Prostate gland (tissue), 2 donors: ENCODE results near the gene XRCC3. TPM values are rescaled to one million over a fixed set of nuclear protein-coding genes. Genes with fewer than 3 reads are reported as not detected.

Experiments
- DNase-seq: peaks from one replicate; pipeline ENCODE4 v3.0.0-alpha.2; 2019; ENCODE audit warnings: low spot score
- H3K27ac ChIP-seq, 2 donors: fragments of 200-600 bp; sonication (generic); 2 replicates each; pipeline ENCODE4 v1.5.1; 2017 to 2019
- H3K27me3 ChIP-seq: fragments of 200-600 bp; sonication (generic); replicated peaks from 2 replicates; pipeline ENCODE4 v1.5.1; 2019; ENCODE audit not compliant: insufficient read depth
- H3K36me3 ChIP-seq, 2 donors: fragments of 200-600 bp; sonication (generic); 1 replicate in 1 of 2; 2 replicates in 1 of 2; pipeline versions ENCODE4 v1.5.1 to v1.8.1; 2017 to 2019
- H3K4me1 ChIP-seq: fragments of 200-600 bp; sonication (generic); replicated peaks from 2 replicates; pipeline ENCODE4 v1.5.1; 2019
- H3K4me3 ChIP-seq, 2 donors: fragments of 200-600 bp; sonication (generic); 2 replicates each; pipeline ENCODE4 v1.5.1; 2017 to 2019
- H3K9me3 ChIP-seq: fragments of 200-600 bp; sonication (generic); 2 replicates; pipeline ENCODE4 v1.5.1; 2017
- POLR2A ChIP-seq: fragments of 450-650 bp; IDR thresholded peaks from one replicate; pipeline ENCODE4 v1.6.1; 2016; ENCODE audit warnings: antibody characterized with exemption, mild to moderate bottlenecking
- POLR2AphosphoS5 ChIP-seq: sonication (generic); formaldehyde crosslinking; IDR thresholded peaks from one replicate; pipeline ENCODE4 v1.6.1; 2017; ENCODE audit warnings: antibody characterized with exemption
- WGBS: methylation state at CpG from one replicate; pipeline ENCODE4 v1.1.5; 2018; 5-methylcytosine and 5-hydroxymethylcytosine counted together
- intact Hi-C: fragments of 100-400 bp; cut with DNase I; formaldehyde crosslinking; loops from one replicate; pipeline ENCODE4 v1.14.2; 2022
- total RNA-seq, 2 donors: library from RNA; depleted of rRNA; stranded (reverse); fragments of >200 nt; gene quantifications; one replicate each; pipeline ENCODE4 v1.1.0, GENCODE V29; 2016
- TF ChIP-seq, protein P1 (sequence below), 4 experiments: fragments of 200-600 bp in 2 of 4; fragments of 450-650 bp in 2 of 4; sonication (generic) in 2 of 4; IDR thresholded peaks; 1 replicate in 3 of 4; 2 replicates in 1 of 4; pipeline ENCODE4 v1.5.1; 2016 to 2019; ENCODE audit warnings: antibody characterized with exemption in 4 of 4, mild to moderate bottlenecking in 2 of 4, moderate library complexity in 2 of 4

Gene XRCC3
- 10 to 100 TPM; 24.7 to 33.2 TPM for total RNA-seq

DNA sequence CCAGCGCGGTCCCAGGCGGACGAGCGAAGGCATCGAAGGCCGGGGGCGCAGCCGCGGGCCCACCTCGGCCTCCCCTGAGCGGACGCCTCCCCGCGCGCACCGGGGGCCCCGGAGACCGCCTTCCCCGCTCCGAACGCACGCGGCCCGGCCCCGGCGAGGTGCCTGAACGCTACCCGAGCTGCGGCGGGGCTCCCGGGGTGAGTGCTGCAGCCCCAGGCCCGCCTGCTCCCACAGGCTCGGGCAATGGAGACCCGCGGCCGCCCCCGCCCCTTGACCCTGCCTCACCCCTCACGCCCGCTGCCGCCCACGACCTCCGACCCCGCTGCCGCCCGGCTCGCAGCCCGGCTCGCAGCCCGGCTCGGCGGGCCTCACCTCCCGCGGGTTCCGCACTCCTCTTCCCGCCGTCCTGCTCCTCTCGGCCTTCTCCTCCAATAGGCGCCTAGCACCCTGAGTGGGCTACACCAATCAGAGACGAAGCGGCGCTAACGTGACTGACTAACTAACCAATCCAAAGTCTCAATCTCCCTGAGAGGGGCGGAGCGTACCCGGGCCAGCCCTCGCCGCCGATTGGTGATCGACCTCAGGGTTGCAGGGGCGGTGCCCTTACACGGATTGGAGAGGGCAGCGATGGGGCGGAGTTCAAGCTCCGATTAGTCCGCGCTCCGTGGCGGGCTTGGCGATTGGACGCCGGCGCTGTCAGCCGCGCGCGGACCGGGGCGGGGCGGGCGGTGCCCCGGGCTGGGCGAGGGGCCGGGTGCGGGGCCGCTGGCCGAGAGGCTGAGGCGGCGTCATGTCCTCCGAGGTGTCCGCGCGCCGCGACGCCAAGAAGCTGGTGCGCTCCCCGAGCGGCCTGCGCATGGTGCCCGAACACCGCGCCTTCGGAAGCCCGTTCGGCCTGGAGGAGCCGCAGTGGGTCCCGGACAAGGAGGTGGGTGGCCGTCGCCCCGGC, at the start of gene XRCC3, which contains the start of gene ZFYVE21:
XRCC3 (minus strand) TSS at position 400 of the 949 bp plus-strand sequence. CDS start 4,364 bp downstream, outside the sequence.
ZFYVE21 (plus strand) TSS at position 759 of the 949 bp plus-strand sequence; CDS start at position 791, 32 bp downstream.
- Histone ChIP-seq H3K4me1 (peaks cover 26% of the 10 kb centered on the region), H3K9me3 (no peaks in the 10 kb centered on the region), H3K27ac (peak within 1 kb of the TSS; percentile 80 to 90), H3K4me3 (peak within 1 kb of the TSS; percentile 86 to 99), H3K27me3 (no peaks in the 10 kb centered on the region), H3K36me3 (no peaks in the 10 kb centered on the region)
- intact Hi-C loops, result loop anchor here (10.0 kb wide), 1 partner anchor 151 kb away; the partner anchor contains the start of genes BAG5 and COA8
- TF ChIP-seq POLR2A (peak; percentile 82), POLR2AphosphoS5 (peak; percentile 97)
- TF ChIP-seq, protein P1, sequence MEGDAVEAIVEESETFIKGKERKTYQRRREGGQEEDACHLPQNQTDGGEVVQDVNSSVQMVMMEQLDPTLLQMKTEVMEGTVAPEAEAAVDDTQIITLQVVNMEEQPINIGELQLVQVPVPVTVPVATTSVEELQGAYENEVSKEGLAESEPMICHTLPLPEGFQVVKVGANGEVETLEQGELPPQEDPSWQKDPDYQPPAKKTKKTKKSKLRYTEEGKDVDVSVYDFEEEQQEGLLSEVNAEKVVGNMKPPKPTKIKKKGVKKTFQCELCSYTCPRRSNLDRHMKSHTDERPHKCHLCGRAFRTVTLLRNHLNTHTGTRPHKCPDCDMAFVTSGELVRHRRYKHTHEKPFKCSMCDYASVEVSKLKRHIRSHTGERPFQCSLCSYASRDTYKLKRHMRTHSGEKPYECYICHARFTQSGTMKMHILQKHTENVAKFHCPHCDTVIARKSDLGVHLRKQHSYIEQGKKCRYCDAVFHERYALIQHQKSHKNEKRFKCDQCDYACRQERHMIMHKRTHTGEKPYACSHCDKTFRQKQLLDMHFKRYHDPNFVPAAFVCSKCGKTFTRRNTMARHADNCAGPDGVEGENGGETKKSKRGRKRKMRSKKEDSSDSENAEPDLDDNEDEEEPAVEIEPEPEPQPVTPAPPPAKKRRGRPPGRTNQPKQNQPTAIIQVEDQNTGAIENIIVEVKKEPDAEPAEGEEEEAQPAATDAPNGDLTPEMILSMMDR (IDR thresholded peaks at IDR 0.05), result peak in 1 of 4 experiments; percentile 11
- 1% methylated on average over 106 of the region's 121 CpGs for WGBS
- peak; percentile 100 for DNase-seq

DNA sequence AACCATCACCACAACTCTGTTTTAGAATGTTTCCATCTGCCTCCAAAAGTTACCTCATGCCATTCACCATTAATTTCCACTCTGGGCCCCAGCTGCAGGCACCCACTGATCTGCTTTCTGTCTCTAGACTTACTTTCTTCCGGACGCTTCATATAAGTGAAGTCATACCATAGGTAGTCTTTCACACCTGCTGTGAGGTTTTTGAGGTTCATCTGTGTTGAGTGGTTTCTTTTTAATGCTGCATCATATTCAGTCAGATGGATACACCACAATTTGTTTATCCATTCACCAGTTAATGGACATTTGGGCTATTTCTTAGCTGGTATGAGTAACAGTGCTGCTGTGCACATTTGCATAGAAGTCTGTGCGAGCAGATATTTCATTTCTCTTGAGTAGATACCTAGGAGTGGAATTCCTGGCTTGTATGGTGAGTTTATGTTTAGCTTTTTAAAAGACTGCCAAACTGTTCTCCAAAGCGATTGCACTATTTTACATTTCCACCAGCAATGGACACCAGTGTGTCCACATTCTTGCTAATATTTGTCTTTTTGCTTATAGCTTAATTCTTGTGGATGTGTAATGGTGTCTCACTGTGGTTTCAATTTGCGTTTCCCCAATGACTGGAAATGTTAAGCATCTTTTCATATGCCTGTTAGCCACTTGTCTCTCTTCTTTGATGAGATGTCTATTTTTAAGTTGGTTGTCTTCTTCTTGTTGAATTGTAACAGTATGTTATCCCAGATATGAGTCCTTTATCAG, 48.7 kb upstream of the XRCC3 start:
- TF ChIP-seq POLR2AphosphoS5 (no peak), POLR2A (no peak)
- TF ChIP-seq, protein P1 (IDR thresholded peaks at IDR 0.05), result no peak
- WGBS, result 96% methylated on average over 5 of the region's 5 CpGs
- intact Hi-C loops, result no loop called here

DNA sequence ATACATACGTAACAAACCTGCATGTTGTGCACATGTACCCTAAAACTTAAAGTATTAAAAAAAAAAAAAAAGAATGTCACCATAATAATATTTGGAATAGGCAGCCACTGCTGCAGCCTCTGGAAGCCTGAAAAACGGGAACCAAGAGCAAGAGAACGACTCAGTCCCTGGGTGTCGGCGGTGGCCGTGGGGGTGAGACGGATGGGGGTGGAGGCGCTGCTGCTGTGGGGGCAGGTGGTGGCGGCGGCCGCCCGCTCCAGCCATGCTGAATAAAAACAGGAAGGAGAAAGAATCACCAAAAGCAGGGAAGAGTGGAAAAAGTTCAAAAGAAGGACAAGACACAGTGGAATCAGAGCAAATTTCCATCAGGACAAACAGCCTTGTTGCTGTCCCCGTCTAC, 47.3 kb upstream of the XRCC3 start:
- no peak for DNase-seq
- TF ChIP-seq, protein P1 (IDR thresholded peaks at IDR 0.05), result no peak
- no peak for TF ChIP-seq POLR2A
- TF ChIP-seq POLR2AphosphoS5, result no peak
- Histone ChIP-seq H3K4me1 (no peaks in the 10 kb centered on the region), H3K4me3 (no peak overlapping the region), H3K36me3 (no peaks in the 10 kb centered on the region), H3K9me3 (no peaks in the 10 kb centered on the region), H3K27ac (no peak overlapping the region), H3K27me3 (no peaks in the 10 kb centered on the region)
- WGBS, result 90% methylated on average over 13 of the region's 13 CpGs
- intact Hi-C loops, result no loop called here

More for the DNA sequence above, 48.7 kb upstream of the XRCC3 start:
- no peak for DNase-seq
- no peak overlapping the region for H3K27ac ChIP-seq
- no peaks in the 10 kb centered on the region for H3K27me3 ChIP-seq
- no peaks in the 10 kb centered on the region for H3K9me3 ChIP-seq
- H3K36me3 ChIP-seq, result no peaks in the 10 kb centered on the region
- no peak overlapping the region for H3K4me3 ChIP-seq
- no peaks in the 10 kb centered on the region for H3K4me1 ChIP-seq

DNA sequence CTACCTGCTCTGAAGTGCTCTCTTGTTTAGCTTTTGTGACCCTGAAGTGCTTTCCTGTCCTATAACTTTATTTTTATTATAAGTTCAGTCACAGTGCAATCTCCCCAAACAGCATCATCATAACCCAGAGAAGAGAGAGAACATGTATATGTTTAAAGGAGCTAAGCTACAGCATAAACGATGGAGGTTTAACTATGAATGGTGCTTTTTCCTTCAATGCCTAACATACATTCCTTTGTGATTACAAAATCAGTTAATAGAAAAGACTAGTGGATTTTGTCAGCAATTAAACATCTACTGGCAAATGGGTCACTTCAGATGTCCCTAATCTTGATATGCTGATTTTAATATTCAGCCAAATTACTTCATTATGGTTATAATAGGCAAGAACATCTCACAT, 46.8 kb upstream of the XRCC3 start:
- H3K4me1 ChIP-seq, result no peaks in the 10 kb centered on the region
- no peak for DNase-seq
- WGBS, result 47% methylated on average over 1 of the region's 1 CpG
- no peak overlapping the region for H3K4me3 ChIP-seq
- intact Hi-C loops, result no loop called here
- no peaks in the 10 kb centered on the region for H3K9me3 ChIP-seq
- TF ChIP-seq, protein P1 (IDR thresholded peaks at IDR 0.05), result no peak
- H3K27ac ChIP-seq, result no peak overlapping the region
- H3K36me3 ChIP-seq, result no peaks in the 10 kb centered on the region
- no peaks in the 10 kb centered on the region for H3K27me3 ChIP-seq
